ENCODE results near the gene KCNQ1OT1.
A peak's percentile ranks its signal among the peaks of the same experiment; 100 is the strongest.

KCNQ1OT1 gene

GRCh38 chr11:2701898-2702434 is 2.2 kb upstream of the KCNQ1OT1 start:
- no peak for DNase-seq (ENCODE audit: low read depth)

- DNase-seq (ENCODE audit: low read depth) = no peak
These were observed 1.4 kb upstream of the KCNQ1OT1 start for GRCh38 chr11:2701230-2701629.

DNA sequence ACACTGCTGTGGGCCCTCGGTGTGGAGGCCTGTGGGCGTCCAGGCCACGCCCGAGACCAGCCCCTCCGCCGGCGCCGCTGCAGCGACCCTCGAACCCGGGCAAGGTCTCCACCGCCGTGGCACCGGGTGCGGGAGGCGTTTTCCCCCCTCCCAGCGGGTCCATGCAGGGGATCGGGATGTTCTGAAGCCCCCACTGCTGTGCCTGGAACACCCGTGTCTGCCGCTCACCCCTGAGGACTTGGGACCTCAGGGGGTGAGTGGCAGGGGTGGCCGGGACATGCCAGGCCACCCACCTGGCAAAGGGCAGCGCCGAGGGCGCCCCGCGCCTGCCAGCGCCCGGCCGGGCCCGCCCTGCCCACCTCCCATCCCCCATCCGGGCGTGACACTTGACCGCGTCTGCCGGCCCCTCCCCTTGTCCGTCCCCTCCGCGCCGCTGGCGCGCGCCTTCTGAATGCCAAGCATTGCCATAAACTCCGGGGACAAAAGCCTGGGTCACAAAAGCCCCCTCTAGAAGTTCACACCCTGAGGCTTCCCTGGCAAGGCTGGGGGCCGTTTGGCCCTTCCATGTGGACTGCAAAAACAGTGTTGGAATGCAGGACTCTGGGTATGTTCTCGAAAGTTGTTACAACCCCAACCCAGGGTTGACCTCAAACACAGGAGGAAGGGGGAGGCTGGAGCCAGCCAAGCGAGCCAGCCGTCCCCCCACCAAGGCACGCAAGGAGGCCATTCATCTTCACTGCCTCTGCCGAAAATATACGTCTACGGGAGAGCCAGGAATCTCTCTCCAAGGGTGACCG is 819 bp upstream of the KCNQ1OT1 start:
- peak; percentile 25 for DNase-seq (ENCODE audit: low read depth)

DNA sequence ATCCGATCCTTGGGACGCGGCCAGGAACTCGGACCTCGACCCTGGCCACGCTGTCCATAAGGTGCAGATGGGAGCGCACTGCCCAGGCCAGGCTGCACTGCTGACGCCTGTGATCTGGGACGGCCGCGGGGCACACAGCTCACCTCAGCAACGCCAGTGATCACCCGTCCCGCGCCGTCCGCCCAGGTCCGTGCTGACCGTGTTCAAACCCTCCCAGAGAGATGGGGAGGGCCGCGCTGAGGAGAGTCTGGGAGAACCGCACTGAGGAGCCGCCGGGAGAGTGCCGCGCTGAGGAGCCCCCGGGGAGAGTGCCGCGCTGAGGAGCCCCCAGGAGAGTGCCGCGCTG is 636 bp downstream of the KCNQ1OT1 start:
- no peak for DNase-seq (ENCODE audit: low read depth)

- no peak for DNase-seq (ENCODE audit: low read depth)
These were observed 1.2 kb downstream of the KCNQ1OT1 start for GRCh38 chr11:2698386-2699184.

DNA sequence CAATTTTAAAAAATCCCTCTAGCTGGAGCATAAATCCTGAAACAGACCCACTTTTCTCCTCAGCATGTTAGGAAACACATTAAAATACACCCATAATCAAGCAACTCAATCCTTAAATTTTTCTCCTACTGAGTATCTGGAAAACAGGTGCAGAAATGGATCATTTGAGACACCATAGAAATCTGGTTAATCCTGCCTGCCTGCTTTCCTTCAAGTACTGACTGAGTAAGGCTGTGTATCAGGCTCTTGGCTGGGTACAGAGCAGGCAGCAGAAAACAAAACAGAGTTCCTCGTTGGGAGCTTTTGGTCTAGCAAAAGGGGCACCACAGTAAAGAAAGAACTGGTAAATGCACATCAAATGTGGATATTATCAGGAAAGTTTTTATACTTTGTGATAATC is 1.9 kb downstream of the KCNQ1OT1 start:
- no peak for DNase-seq (ENCODE audit: low read depth)

DNA sequence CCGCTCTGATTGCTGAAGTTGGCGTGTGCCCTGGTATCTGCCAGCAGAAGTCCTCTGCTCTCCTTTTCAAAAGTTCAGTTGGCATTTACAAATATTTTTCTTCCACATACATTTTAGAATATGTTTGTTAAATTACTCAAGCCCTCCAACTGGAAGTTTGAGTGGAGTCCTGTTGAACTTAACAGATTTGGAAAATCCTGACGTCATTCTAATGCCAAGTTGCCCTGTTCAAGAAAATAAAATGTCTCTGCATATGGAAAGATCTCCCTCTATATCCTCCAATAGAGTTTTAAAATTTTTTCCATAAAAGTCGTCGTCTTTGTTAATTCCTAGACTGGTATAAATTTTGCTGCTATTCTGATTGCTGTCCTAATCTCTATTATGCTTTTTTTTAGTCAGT is 3.3 kb downstream of the KCNQ1OT1 start:
- DNase-seq (ENCODE audit: low read depth) = no peak

GRCh38 chr11:2694995-2695939 is 4.5 kb downstream of the KCNQ1OT1 start:
- DNase-seq (ENCODE audit: low read depth) = no peak

GRCh38 chr11:2694495-2694894 is 5.3 kb downstream of the KCNQ1OT1 start:
- no peak for DNase-seq (ENCODE audit: low read depth)

GRCh38 chr11:2693271-2694261 is 6.2 kb downstream of the KCNQ1OT1 start:
- no peak for DNase-seq (ENCODE audit: low read depth)

DNA sequence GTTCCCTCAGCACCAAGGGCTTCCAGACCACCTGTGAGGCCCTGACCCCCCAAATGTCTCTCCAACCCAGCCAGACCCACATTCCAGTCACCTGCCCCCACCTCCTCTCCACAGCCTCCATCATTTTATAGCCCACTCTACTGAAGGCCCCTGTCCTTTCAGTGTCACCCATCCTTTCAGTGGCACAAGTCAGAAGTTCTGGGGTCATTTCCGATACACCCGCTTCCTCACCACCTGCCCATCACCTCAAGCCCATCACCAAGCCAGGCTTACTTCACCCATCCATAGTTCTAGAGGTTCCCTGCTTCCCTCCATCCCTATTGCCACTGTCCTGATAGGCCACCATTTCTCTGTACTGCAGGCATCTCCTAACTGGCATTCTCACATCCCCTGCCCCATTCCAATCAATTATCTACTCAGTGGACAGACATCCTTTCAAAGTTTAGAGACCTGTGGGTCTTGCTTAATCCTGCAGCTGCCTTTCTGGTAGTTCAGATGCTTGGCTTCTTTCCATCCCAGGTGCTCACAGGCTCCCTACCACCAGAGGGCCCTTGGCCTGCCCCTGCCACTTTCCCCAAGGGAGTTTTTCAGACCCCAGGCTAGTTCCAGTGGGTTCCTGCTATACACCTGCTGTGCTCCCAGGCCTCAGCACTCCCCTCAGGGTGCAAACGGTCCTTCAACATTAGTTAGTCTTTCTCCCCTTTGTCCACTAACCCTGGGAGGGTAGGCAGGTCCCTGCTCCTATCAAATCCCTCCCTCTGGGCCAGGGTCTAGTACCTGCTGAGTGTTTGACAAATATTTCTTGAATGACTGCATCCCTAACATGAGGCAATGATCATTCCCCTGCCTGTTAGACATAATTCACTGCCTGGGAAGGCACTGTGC is 7.6 kb downstream of the KCNQ1OT1 start:
- DNase-seq (ENCODE audit: low read depth) = no peak

- DNase-seq (ENCODE audit: low read depth) = no peak
These were observed 8.4 kb downstream of the KCNQ1OT1 start for GRCh38 chr11:2691355-2691761.

- DNase-seq (ENCODE audit: low read depth) = no peak
These were observed 9.0 kb downstream of the KCNQ1OT1 start for GRCh38 chr11:2690596-2691354.

DNA sequence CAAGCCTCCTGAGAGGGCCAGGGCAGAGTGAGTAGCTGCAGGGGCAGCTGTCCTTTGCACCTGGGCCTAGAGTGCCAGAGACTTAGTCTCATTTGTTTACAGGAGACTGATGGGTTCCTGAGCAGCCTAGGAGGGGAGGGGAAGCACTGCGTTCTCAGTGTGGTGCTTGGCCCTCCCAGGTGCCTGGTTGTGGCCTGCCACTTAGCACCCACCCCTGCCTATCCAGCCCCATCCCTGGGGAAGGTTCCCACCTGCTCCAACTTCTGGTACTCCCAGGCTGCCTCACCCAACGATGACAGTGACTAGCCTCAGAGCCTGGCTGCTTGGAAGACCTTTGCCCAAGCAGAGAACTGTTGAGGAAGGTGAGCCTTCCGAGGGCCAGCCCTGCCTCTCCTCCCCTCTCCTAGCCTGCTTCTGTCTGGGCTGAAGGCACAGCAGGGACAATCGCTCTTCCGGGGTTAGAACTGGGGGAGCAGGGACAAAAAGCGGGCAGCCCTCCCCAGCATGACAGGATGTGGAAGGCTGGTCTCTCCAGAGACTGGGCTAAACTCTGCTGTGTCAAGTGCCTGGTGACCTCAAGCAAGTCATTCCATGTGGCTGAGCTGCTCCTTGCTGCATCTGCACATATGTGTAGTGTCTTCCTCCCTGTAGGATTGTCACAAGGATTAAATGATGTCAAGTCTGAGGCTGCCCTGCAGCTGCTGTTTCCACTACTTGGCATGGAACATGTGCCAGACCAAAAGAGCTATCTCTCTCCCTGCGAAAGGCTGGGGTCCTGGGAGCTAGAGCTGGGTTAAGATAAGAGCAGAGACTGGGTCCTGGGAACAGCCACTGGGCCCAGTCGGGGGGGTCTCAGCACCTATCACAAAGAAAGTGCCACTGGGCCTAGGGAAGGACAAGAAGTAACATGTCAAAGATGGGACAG is 9.9 kb downstream of the KCNQ1OT1 start:
- DNase-seq (ENCODE audit: low read depth) = no peak

- DNase-seq (ENCODE audit: low read depth) = no peak
These were observed 11.2 kb downstream of the KCNQ1OT1 start for GRCh38 chr11:2688381-2689231.

- DNase-seq (ENCODE audit: low read depth) = no peak
These were observed 12.0 kb downstream of the KCNQ1OT1 start for GRCh38 chr11:2687782-2688191.

GRCh38 chr11:2687223-2687530 is 12.6 kb downstream of the KCNQ1OT1 start:
- DNase-seq (ENCODE audit: low read depth) = no peak

Data from fibroblast of gingiva (primary cell).